ENCODE results near the gene DNAJC10. TPM values are rescaled to one million over a fixed set of nuclear protein-coding genes. Genes with fewer than 3 reads are reported as not detected.
"Not testable (repeated sequence)": the region's sequence is repeated elsewhere in the genome, so short reads cannot be mapped to it uniquely, and the experiment has no call there.

Gene DNAJC10
- total RNA-seq = 10 to 100 TPM; 55.4 to 57.0 TPM

- peaks cover 6% of the 10 kb centered on the region for H3K36me3 Mint-ChIP-seq
- H3K27ac Mint-ChIP-seq = no peak within 1 kb of the TSS
- H3K9me3 Mint-ChIP-seq = no peaks in the 10 kb centered on the region
- no peak within 1 kb of the TSS for H3K4me3 Mint-ChIP-seq
- peaks cover under 1% of the 10 kb centered on the region for H3K27me3 Mint-ChIP-seq
- DNase-seq = peak; percentile 88
- H3K4me1 Mint-ChIP-seq = peaks cover 9% of the 10 kb centered on the region
These were observed at the start of gene DNAJC10 for GRCh38 chr2:182715892-182716649. Gene DNAJC10, plus strand, starts transcription at chr2:182716257. Its CDS starts 1,830 bp downstream, at chr2:182718087.

GRCh38 chr2:182666674-182667314 is 49.3 kb upstream of the DNAJC10 start:
- Mint-ChIP-seq H3K4me1 (peaks cover 4% of the 10 kb centered on the region), H3K27ac (no peak overlapping the region), H3K36me3 (no peaks in the 10 kb centered on the region), H3K9me3 (no peaks in the 10 kb centered on the region), H3K4me3 (no peak overlapping the region), H3K27me3 (peaks cover 2% of the 10 kb centered on the region)
- no peak for DNase-seq

DNA sequence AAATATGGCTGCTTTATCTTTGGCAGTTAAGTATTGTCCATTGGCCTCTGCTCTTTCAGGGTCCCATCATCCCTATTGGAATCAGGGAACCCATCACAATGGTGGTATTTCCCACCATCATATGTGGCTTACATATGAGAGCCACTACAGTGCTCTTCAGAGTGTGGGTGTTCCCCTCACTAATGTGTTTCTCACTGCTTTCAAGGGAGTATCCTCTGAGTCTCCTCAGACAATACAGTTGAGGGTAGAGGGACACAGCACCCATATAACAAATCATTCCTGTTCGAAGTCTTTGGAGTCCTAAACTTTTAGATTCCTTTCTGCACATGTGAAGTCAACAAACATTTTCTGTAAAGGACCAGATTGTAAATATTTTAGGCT is 48.8 kb upstream of the DNAJC10 start:
- H3K36me3 Mint-ChIP-seq = no peaks in the 10 kb centered on the region
- H3K9me3 Mint-ChIP-seq = no peaks in the 10 kb centered on the region
- no peak for DNase-seq
- no peak overlapping the region for H3K4me3 Mint-ChIP-seq
- H3K27me3 Mint-ChIP-seq = peaks cover 4% of the 10 kb centered on the region
- H3K27ac Mint-ChIP-seq = no peak overlapping the region
- H3K4me1 Mint-ChIP-seq = peaks cover 4% of the 10 kb centered on the region

- Mint-ChIP-seq H3K4me3 (no peak overlapping the region), H3K36me3 (no peaks in the 10 kb centered on the region), H3K4me1 (peaks cover 4% of the 10 kb centered on the region), H3K27me3 (peaks cover 4% of the 10 kb centered on the region), H3K9me3 (no peaks in the 10 kb centered on the region), H3K27ac (no peak overlapping the region)
- DNase-seq = no peak
These were observed 47.4 kb upstream of the DNAJC10 start for GRCh38 chr2:182668671-182669070.

DNA sequence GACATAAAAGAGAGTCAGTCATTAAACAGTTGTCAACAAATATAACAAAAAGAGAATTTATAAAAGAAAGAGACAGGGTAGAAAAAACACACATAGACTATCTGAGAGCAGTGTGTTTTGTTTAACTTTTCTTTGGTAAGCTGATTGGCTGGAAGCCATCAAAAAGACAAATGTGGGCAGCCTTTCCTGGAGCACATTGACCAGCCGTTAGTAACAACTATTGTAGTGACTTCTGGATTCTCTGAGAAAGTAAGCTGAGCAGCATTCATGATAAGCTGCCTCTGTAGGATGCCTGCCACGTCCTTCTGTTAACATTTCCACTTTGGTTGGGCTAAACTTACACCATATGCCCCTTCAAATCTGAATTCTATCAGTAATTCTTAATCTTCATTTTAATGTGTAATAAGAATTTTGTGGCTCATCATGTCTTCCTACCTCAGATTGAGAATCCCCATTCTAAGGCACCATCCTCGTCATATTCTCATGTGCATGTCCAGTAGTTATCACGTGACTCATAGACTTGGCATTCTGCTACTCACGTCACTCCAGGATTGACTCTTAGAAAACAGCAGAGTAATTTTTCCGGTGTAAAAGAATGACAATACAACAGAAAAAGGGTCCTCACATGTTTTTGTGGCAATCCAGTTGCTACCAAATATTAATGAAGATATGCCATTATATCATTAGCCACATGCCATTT is 43.4 kb upstream of the DNAJC10 start:
- Mint-ChIP-seq H3K4me3 (no peak overlapping the region), H3K27me3 (peaks cover 24% of the 10 kb centered on the region), H3K9me3 (no peaks in the 10 kb centered on the region), H3K4me1 (no peaks in the 10 kb centered on the region), H3K27ac (no peak overlapping the region), H3K36me3 (no peaks in the 10 kb centered on the region)
- no peak for DNase-seq

- no peak overlapping the region for H3K27ac Mint-ChIP-seq
- DNase-seq = no peak
- H3K4me1 Mint-ChIP-seq = no peaks in the 10 kb centered on the region
- peaks cover 20% of the 10 kb centered on the region for H3K27me3 Mint-ChIP-seq
- H3K4me3 Mint-ChIP-seq = no peak overlapping the region
- no peaks in the 10 kb centered on the region for H3K9me3 Mint-ChIP-seq
- no peaks in the 10 kb centered on the region for H3K36me3 Mint-ChIP-seq
These were observed 35.2 kb upstream of the DNAJC10 start for GRCh38 chr2:182680837-182681236.

GRCh38 chr2:182682210-182682609 is 33.8 kb upstream of the DNAJC10 start:
- peaks cover 7% of the 10 kb centered on the region for H3K27me3 Mint-ChIP-seq
- no peak overlapping the region for H3K4me3 Mint-ChIP-seq
- no peaks in the 10 kb centered on the region for H3K9me3 Mint-ChIP-seq
- no peak for DNase-seq
- H3K36me3 Mint-ChIP-seq = no peaks in the 10 kb centered on the region
- no peak overlapping the region for H3K27ac Mint-ChIP-seq
- no peaks in the 10 kb centered on the region for H3K4me1 Mint-ChIP-seq

DNA sequence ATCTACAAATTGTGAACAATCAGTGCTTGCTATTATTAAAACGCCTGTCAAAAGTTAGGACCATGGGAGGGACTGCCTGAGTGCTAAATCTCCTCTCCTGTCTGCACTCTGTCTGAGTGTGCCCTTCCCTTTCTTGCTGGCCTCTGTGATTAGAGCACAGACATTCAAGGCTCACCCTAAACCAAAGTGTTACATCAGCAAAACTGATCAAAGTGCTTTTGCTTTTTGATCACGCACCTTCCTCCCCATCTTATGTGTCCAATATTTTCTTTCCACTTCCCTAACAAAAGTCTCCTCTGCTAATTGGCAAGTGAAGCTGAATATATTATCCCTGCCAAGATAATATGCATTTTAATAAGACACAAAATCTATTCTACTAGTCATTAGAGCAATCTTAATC is 30.5 kb upstream of the DNAJC10 start:
- H3K4me3 Mint-ChIP-seq = no peak overlapping the region
- no peaks in the 10 kb centered on the region for H3K4me1 Mint-ChIP-seq
- H3K9me3 Mint-ChIP-seq = no peaks in the 10 kb centered on the region
- H3K36me3 Mint-ChIP-seq = no peaks in the 10 kb centered on the region
- H3K27ac Mint-ChIP-seq = no peak overlapping the region
- peaks cover 13% of the 10 kb centered on the region for H3K27me3 Mint-ChIP-seq
- DNase-seq = no peak

GRCh38 chr2:182686763-182687162 is 29.3 kb upstream of the DNAJC10 start:
- H3K9me3 Mint-ChIP-seq, H3K4me3 Mint-ChIP-seq, H3K27ac Mint-ChIP-seq, H3K4me1 Mint-ChIP-seq, DNase-seq, H3K36me3 Mint-ChIP-seq: not testable (repeated sequence)
- H3K27me3 Mint-ChIP-seq = peaks cover 13% of the 10 kb centered on the region

DNA sequence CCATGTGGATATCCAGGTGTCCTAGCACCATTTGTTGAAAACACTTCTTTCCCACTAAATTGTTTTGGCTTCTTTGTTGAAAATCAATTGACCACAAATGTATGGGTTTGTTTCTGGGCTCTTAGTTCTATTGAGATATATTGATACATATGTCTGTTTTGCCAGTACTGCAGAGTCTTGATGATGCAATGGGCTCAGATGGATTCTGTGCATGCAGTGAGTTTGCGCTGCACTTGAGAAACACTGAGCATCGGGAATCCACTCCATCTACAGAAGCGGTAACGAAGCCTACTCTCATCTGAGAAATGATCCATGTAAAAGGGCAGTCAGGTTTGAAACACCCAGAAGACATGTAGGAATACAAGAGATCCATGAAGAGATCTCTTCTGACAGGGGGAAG is 21.9 kb upstream of the DNAJC10 start:
- Mint-ChIP-seq H3K9me3 (no peaks in the 10 kb centered on the region), H3K27me3 (peaks cover 6% of the 10 kb centered on the region), H3K27ac (no peak overlapping the region), H3K4me1 (no peaks in the 10 kb centered on the region), H3K36me3 (no peaks in the 10 kb centered on the region), H3K4me3 (no peak overlapping the region)
- DNase-seq = no peak

- Mint-ChIP-seq H3K27ac (no peak overlapping the region), H3K4me1 (no peaks in the 10 kb centered on the region), H3K27me3 (no peaks in the 10 kb centered on the region)
These were observed 20.3 kb upstream of the DNAJC10 start for GRCh38 chr2:182695776-182696175.

GRCh38 chr2:182698671-182699070 is 17.4 kb upstream of the DNAJC10 start:
- H3K9me3 Mint-ChIP-seq = no peaks in the 10 kb centered on the region
- DNase-seq = no peak
- H3K36me3 Mint-ChIP-seq = no peaks in the 10 kb centered on the region
- no peak overlapping the region for H3K27ac Mint-ChIP-seq
- peaks cover 9% of the 10 kb centered on the region for H3K27me3 Mint-ChIP-seq
- no peaks in the 10 kb centered on the region for H3K4me1 Mint-ChIP-seq
- H3K4me3 Mint-ChIP-seq = no peak overlapping the region

More at GRCh38 chr2:182695776-182696175, 20.3 kb upstream of the DNAJC10 start:
- H3K9me3 Mint-ChIP-seq = no peaks in the 10 kb centered on the region
- no peak overlapping the region for H3K4me3 Mint-ChIP-seq
- H3K36me3 Mint-ChIP-seq = no peaks in the 10 kb centered on the region
- no peak for DNase-seq

GRCh38 chr2:182705761-182706160 is 10.3 kb upstream of the DNAJC10 start:
- Mint-ChIP-seq H3K4me3 (no peak overlapping the region), H3K27ac (no peak overlapping the region), H3K27me3 (peaks cover 38% of the 10 kb centered on the region), H3K4me1 (no peaks in the 10 kb centered on the region), H3K36me3 (no peaks in the 10 kb centered on the region), H3K9me3 (no peaks in the 10 kb centered on the region)
- DNase-seq = no peak

DNA sequence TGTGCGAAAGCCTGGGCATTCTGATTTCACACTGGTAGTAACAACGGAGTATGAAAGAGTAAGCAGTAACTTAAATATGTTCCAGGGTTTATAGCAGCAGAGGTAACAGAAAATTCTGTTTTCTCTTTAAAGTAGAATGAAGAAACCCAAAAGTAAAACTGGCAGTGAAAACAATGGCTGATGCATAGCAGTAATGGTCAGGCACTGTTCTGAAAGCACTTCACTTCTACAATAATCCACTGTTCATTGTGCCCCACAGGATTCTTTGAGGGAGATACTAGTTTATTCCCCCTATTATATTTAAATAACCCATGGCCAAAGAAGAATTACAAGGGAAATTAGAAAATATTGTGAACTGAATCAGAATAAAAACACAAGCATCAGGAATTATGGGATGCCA is 9.3 kb upstream of the DNAJC10 start:
- DNase-seq = no peak
- H3K27ac Mint-ChIP-seq = no peak overlapping the region
- H3K4me3 Mint-ChIP-seq = no peak overlapping the region
- no peaks in the 10 kb centered on the region for H3K9me3 Mint-ChIP-seq
- H3K36me3 Mint-ChIP-seq = no peaks in the 10 kb centered on the region
- peaks cover 41% of the 10 kb centered on the region for H3K27me3 Mint-ChIP-seq
- no peaks in the 10 kb centered on the region for H3K4me1 Mint-ChIP-seq

- Mint-ChIP-seq H3K27me3 (peaks cover 10% of the 10 kb centered on the region), H3K9me3 (no peaks in the 10 kb centered on the region), H3K4me1 (peaks cover 7% of the 10 kb centered on the region), H3K4me3 (no peak overlapping the region), H3K36me3 (peaks cover 2% of the 10 kb centered on the region), H3K27ac (no peak overlapping the region)
- DNase-seq = no peak
These were observed 2.5 kb upstream of the DNAJC10 start for GRCh38 chr2:182713601-182714000.
